HG02943 (cell line): ENCODE data around the gene HS2ST1.
"Not testable (repeated sequence)": the region's sequence is repeated elsewhere in the genome, so short reads cannot be mapped to it uniquely, and the experiment has no call there.

ENCODE experiments used
- ATAC-seq: cut with Tn5 transposase; IDR thresholded peaks from one replicate; pipeline ENCODE4 v1.9.1; 2021; ENCODE audit warnings: mild to moderate bottlenecking, low read depth, moderate library complexity; ENCODE audit not compliant: unreplicated experiment

Gene HS2ST1

DNA sequence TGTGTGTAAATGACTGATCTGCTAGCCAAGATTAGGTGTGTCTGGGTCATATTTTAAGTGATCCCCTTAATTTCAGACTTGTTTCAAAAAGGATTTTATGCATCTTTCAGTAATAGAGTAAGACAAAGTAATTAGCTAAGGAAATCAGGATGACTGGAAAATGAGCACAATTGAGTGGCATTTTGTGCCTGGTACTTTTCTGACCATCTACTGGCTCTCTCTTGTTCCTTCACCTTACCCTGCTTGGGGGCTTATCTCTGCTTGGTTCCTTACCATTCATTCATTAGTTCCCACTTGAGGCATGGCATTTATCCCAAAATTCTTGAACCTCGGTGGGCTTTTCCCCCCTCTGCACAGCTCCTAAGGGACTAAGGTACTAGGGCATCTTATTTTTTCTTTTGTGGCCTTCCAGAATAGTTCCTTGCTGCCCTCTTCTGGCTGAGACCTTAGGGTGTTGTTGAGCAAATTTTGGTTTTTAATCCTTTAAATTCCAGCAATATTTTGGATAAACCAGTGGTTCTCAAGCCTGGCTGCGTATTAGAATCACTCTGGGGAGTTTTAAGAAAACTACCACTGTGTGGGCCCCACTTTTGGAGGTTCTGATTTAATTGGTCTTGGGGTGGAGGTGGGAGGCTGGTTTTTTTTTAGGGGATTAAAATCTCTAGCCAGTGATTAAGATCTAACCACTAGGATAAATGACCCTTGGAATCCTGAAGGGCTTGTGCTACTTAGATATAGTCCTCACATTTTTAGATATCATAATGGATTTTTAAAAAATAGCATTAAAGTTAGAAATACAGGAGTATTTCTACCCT lies 50.8 kb downstream of the HS2ST1 start:
- no peak for ATAC-seq

DNA sequence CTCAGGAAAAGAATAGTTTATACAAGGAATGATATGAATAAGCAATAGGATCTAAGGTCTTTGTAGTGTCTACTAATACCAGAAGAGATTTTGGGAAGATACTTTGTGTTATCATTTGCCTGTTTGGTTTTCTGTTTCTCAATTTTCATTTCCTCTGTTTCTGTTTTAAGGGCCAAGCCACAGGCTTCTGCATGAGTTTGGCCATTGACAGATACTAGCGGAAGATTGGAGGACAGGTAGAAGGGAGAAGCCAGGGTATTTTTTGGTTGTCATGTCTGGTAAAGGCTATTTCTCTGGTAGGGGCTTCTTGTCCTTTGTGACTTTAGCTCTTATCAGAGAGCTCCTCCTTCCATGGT lies 51.4 kb downstream of the HS2ST1 start:
- no peak for ATAC-seq

DNA sequence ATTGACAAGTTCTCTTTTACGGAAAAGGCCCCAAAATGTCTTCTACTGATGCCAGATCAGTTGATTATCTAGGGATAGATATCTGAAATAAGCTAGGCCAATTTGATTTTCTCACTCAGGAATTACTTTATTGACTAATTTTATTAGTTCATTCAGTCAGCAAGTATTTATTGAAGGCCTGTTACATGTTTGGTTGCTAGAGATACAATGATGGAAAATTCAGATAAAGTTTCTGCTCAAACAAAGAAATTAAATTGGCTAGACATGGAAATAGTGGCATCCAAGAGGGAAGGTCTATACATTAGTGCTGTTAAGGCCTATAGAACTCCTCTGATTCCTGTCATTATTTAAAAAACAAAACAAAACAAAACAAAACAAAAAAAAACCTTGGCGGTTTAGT lies 56.5 kb downstream of the HS2ST1 start:
- no peak for ATAC-seq

DNA sequence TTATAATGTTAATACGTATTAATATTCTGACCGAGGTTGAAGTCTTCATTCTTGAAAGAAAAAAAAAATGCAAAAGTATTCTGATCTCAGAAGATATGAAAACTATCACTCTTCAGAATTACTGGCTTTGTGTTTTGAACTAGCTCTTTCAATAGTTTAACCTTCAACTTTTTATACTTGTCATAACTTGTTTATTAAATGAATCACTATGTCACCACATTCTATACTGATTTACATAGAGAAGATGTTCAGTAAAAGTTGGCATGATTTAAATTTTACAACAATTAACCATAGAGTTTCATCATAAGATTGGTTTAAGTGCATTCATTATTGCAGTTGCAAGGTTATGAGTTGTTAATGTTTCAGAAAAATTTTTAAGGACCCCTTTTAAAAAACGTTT lies 57.3 kb downstream of the HS2ST1 start:
- no peak for ATAC-seq

DNA sequence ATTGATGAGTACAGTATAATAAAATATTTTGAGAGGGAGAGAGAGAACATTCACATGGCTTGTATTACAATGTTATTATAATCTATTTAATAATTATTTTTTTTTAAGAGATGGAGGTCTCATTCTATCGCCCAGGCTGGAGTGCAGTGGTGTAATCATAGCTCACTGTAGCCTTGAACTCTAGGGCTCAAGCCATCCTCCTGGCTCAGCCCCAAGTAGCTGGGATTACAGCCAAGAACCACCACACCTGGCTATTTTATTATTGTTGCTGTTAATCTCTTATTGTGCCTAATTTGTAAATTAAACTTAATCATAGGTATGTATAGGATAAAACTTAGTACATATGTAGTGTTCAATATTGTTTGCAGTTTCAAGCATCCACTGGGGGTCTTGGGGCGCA lies 57.8 kb downstream of the HS2ST1 start:
- ATAC-seq: no peak

DNA sequence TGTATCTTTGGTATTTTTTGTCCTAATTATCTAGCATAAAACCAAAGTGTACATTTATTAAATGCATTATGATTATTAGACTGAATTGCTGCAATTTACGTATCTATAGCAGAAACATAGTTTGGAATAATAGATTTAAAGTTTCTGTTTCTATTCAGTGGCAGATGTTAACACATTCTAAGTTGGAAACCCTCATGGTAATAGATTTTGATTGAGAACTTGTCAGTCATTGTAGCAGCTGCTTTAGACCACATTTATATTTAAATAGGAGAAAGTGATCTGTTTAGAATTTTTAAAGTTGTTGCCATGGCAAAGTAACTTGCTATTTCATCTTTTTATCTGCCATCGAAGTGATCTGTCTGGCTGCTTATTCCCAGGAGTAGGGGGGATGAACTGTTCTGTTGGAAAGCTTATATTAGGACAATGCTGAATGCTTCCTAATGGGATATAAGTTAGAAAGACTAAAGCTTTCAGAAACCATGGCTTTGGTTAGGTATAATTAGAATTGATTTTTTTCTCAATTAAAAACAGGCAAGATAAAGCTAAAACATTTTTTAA lies 61.6 kb downstream of the HS2ST1 start:
- ATAC-seq: no peak

DNA sequence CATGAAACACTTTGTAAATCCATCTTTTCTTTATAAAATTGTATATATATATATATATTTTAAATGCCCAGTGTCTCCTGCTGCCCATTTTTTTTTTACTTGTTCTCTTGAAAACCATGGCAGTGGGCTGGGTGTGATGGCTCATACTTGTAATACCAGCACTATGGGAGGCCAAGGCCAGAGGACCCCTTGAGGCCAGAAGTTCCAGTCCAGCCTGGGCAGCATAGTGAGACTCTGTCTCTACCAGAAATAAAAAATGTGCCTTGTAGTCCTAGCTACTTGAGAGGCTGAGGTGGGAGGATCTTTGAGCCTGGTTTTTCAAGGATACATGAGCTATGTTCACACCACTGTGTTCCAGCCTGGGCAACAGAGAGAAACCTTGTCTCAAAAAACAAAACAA lies 62.2 kb downstream of the HS2ST1 start:
- ATAC-seq: no peak

DNA sequence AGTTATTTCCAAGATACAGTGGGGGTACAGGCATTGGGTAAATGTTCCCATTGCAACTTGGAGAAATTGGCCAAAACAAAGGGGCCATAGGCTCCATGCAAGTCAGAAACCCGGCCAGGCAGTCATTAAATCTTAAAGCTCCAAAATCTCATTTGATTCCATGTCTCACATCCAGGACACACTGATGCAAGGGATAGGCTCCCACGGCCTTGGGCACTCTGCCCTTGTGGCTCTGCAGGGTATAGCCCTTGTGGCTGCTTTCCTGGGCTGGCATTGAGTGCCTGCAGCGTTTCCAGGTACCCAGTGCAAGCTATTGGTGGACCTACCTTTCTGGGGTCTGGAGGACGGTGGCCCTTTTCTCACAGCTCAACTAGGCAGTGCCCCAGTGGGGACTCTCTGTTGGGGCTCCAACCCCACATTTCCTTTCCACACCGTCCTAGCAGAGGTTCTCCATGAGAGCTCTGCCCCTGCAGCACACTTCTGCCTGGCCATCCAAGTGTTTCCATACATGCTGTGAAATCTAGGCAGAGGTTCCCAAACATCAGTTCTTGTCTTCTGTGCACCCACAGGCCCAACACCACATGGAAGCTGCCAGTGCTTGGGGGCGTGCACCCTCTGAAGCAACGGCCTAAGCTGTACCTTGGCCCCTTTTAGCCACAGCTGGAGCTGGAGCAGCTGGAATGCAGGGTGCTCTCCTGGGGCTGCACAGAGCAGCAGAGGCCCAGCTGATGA lies 67.2 kb downstream of the HS2ST1 start:
- ATAC-seq: no peak

DNA sequence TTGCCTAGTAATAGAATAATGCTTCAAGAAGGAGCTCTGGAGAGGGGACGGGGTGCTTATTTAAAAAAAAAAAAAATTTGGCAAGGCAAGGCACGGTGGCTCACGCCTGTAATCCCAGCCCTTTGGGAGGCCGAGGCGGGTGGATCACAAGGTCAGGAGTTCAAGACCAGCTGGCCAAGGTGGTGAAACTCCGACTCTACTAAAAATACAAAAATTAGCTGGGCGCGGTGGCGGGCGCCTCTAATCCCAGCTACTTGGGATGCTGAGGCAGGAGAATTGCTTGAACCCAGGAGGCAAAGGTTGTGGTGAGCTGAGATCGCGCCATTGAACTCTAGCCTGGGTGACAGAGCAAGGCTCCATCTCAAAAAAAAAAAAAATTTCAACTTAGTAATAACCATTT lies 69.2 kb downstream of the HS2ST1 start:
- ATAC-seq: not testable (repeated sequence)

DNA sequence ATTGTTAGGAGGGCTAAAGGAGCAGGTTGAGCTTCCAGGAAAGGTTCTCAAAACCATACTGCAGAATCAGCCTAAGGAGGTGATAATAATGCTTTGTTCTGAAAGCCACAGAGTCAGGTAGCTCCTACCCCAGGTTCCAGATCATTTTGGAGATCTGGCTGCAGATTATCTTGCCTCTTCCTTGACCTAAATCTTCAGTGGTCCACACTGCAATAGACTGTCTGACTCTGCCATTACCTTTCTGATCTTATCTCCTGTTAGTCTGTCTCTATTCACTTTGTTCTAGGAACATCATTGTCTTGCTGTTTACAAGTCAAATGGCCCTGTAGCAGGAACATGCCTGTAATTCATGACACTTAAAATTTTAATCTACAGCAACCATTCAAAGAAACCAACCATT lies 73.0 kb downstream of the HS2ST1 start:
- no peak for ATAC-seq

DNA sequence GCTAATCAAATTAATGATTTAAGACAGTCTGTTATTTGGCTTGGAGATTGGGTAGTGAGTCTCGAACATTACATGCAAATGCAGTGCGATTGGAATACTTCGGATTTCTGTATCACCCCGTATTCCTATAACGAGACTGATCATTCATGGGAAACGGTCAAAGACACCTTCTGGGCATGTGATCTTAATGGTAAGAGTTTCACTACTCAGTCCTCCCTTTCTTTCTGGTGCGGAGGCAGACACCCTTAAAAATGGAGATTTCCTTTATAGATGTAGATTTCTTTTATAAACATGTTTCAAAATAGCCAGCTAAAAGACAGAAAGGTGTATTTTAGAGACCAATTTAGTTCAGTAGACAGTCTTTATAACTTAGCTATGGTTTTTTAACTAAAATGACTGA lies 74.4 kb downstream of the HS2ST1 start:
- no peak for ATAC-seq

DNA sequence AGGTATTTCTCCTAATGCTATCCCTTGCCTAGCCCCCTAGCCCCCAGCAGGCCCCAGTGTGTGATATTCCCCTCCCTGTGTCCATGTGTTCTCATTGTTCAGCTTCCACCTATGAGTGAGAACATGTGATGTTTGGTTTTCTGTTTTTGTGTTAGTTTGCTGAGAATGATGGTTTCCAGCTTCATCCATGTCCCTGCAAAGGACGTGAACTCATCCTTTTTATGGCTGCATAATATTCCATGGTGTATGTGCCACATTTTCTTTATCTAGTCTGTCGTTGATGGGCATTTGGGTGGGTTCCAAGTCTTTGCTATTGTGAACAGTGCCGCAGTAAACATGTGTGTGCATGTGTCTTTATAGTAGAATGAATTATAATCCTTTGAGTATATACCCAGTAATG lies 75.3 kb downstream of the HS2ST1 start:
- not testable (repeated sequence) for ATAC-seq

DNA sequence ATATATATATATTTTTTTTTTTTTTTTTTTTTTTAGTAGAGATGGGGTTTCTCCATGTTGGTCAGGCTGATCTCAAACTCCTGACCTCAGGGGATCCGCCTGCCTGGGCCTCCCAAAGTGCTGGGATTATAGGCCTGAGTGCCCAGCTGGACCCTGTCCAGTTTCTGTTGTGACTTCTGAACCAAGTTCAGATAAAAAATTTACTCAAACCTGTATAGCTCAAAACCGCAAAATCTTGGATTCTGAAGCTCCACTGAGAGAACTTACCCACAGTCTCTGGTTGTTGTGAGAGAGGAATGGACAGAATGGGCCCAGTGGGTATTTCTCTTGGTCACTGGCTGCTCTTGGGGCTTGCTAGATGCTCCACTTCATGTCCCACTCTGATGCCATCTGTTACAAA lies 76.4 kb downstream of the HS2ST1 start:
- ATAC-seq: no peak

DNA sequence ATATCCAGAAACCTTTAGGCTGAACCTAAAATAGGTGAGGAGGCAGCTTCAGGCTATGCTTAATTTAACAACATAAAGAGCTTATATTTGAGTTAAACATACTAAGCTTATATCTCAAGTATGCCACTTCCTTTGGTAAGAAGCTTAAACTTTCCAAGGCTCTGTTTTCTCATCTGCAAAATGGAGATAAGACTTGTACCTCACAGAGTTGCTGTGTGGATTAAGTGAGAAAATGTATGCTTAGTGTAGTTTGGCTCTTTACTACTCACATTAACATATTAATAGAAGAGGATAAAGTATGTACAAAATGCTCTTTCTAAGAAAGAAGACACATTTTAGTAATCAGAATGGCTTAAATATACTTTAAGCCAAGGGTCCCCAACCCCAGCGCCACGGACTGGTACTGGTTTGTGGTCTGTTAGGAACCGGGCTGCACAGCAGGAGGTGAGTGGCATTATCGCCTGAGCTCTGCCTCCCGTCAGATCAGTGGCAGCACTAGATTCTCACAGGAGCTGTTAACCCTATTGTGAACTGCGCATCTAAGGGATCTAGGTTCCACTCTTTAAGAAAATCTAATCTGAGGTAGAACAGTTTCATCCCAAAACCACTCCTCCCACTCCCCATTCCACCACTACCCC lies 77.2 kb downstream of the HS2ST1 start:
- no peak for ATAC-seq

DNA sequence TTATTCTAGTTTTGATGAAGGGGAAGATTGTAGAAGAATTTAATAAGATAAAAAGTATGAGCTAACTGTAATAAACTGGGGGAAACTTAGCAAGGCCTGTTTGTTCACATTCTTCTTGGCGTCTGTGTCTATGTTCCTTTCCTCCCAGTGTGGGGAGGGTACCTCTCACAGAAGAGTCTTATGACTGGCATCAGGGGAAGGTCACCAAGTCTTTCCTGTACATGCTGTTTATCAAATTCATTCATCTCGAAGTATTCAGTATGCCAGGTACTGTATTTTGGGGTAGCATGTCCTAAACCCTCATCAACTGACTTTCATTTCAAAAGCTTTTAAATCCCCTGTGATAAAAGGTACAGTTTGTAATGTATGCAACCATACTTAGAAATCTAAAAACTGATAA lies 78.4 kb downstream of the HS2ST1 start:
- no peak for ATAC-seq

DNA sequence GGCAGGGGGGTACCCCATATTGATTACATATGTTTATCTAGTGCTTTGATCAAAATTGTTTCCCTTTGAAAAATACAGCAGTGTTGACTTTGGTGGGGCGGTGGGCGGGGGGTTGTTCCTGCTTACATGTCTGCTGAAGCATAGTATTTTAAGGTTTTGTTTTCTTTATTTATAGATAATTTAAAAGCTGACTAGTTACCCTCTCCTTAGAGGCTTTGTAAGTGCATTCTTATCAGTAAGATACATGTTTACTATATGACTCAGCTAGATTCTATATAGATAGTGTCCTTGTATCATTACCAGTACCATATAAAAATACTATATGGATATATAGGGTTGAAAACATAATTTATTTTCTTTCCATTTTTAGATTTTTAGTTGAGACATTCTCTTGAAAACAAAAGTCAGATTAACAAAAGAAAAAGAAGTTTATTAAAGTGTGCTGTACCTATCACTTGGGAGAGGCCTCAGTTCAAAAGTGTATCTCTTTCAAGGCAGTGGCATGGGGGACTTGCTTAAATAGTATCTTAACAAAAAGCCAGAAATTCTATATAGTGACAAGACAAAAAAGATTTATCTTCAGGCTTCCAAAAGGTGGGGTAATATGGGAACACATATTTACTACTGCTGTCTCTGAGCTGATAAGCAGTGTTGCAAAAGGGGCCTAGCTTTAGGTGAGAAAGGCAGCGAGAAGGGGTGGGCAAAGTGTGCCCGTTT lies 79.0 kb downstream of the HS2ST1 start:
- ATAC-seq: no peak

DNA sequence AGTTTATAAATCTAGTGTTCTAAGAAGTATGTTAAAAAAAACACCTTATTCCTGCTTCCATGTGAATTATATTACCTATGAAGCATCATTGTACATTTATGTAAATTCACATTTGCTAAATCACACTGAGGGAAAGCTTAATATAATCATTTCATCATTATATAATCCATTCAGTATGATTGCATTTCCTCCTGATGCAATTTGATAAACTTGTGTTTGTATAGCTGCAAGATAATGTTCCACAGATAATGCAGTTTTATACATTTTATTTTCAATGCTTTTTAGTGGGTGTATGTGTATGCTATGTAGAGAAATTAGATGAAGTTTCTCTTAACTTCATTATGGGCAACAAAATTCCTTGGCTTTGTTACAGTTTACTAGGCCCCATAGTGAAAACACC lies 79.6 kb downstream of the HS2ST1 start:
- no peak for ATAC-seq

DNA sequence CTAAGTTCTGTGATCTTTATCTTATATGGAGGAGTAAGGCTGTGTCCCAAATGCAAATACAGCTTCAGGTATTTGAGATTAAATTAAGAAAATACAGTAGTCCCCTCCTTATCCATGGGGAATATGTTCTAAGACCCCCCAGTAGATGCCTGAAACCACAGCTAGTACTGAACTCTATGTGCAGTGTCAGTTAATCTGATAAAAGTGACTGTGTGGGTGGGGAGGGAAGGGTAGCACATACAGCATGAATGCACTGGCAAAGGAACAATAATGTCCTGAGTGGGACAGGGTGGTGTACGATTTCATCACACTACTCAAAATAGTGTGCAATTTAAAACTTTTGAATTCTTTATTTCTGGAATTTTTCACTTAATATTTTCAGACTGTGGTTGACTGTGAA lies 83.1 kb downstream of the HS2ST1 start:
- no peak for ATAC-seq

DNA sequence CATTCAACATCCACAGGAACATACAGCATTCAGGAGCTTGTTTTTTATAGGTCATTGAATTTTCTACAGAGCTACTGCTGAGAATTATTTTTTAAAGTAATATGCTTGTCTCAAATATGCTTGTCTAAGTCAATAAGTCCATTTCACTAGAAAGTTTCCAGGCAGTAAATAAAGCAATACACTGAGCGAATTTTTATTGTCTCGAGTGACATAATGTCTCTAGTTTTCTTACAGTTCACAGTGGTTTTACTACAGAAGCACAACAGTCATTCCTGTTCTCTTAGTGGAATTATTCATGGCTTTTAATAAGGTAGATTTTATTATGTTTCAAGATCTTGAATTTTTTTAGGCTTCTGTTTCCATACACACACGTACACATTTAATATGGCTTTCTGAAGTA lies 83.8 kb downstream of the HS2ST1 start:
- ATAC-seq: no peak

DNA sequence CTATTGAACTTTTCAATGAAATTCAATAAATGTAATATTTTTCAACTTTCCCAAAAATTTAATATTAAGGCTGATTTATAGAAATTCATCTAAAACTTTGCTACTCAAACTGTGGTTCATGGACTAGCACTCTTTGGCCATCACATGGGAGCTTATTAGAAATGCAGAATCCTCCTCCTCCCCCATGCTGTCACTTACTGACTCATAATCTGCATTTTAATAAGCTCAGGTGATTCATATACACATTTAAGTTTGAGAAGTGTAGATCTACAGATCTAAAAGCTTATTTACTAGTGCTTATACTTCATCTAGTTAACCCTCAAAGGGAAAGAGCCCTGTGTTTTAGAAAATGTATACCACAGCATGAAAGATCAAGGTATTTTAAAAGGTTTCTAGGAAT lies 84.3 kb downstream of the HS2ST1 start:
- ATAC-seq: no peak

DNA sequence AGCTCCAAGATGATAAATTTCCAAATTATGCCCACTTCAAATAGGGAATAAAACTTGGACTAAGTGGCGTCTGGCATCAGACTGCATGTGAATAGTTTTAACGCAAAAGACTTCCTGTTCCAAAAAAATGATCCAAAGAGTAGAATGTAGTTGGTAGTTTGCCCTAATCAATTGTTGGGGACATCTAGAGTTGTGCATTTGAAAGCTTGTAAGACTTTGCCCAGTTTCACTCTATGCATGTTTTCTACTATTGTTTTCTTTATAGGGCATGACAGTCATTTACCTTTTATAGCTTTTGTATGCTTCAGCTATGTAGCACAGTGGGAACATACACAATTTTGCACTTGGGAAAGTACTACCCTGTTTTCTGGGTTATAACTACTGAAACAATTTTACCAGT lies 86.0 kb downstream of the HS2ST1 start:
- ATAC-seq: no peak
